ENCODE measurements around the gene PLEKHO1.

The PLEKHO1 gene

GRCh38 chr1:150162862-150163706 lies 13.4 kb downstream of the PLEKHO1 start (continued):
- TF ChIP-seq, protein P1, sequence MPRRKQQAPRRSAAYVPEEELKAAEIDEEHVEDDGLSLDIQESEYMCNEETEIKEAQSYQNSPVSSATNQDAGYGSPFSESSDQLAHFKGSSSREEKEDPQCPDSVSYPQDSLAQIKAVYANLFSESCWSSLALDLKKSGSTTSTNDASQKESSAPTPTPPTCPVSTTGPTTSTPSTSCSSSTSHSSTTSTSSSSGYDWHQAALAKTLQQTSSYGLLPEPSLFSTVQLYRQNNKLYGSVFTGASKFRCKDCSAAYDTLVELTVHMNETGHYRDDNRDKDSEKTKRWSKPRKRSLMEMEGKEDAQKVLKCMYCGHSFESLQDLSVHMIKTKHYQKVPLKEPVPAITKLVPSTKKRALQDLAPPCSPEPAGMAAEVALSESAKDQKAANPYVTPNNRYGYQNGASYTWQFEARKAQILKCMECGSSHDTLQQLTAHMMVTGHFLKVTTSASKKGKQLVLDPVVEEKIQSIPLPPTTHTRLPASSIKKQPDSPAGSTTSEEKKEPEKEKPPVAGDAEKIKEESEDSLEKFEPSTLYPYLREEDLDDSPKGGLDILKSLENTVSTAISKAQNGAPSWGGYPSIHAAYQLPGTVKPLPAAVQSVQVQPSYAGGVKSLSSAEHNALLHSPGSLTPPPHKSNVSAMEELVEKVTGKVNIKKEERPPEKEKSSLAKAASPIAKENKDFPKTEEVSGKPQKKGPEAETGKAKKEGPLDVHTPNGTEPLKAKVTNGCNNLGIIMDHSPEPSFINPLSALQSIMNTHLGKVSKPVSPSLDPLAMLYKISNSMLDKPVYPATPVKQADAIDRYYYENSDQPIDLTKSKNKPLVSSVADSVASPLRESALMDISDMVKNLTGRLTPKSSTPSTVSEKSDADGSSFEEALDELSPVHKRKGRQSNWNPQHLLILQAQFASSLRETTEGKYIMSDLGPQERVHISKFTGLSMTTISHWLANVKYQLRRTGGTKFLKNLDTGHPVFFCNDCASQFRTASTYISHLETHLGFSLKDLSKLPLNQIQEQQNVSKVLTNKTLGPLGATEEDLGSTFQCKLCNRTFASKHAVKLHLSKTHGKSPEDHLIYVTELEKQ (tag by site-specific recombination; IDR thresholded peaks at IDR 0.05; ENCODE audit: borderline replicate concordance), result no peak
- no peak for TF ChIP-seq ZNF670 (tag by site-specific recombination; IDR thresholded peaks at IDR 0.05; ENCODE audit: low read depth)
- TF ChIP-seq ZNF510 (tag by site-specific recombination; IDR thresholded peaks at IDR 0.05; ENCODE audit: insufficient replicate concordance), result no peak
- TF ChIP-seq ZNF830 (tag by site-specific recombination; IDR thresholded peaks at IDR 0.05; ENCODE audit: low read depth), result no peak
- TF ChIP-seq, protein P2, sequence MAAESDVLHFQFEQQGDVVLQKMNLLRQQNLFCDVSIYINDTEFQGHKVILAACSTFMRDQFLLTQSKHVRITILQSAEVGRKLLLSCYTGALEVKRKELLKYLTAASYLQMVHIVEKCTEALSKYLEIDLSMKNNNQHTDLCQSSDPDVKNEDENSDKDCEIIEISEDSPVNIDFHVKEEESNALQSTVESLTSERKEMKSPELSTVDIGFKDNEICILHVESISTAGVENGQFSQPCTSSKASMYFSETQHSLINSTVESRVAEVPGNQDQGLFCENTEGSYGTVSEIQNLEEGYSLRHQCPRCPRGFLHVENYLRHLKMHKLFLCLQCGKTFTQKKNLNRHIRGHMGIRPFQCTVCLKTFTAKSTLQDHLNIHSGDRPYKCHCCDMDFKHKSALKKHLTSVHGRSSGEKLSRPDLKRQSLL (tag by site-specific recombination; IDR thresholded peaks at IDR 0.05), result peak; percentile 87
- TF ChIP-seq GLIS2 (tag by site-specific recombination; IDR thresholded peaks at IDR 0.05), result peak; percentile 65
- TF ChIP-seq KLF7 (tag by site-specific recombination; IDR thresholded peaks at IDR 0.05; ENCODE audit: borderline replicate concordance), result no peak
- no peak for TF ChIP-seq RBAK (tag by site-specific recombination; IDR thresholded peaks at IDR 0.05)
- TF ChIP-seq WT1 (tag by site-specific recombination; IDR thresholded peaks at IDR 0.05), result peak; percentile 79
- no peak for TF ChIP-seq ZNF274 (IDR thresholded peaks at IDR 0.05; ENCODE audit: low read length)
- no peak for TF ChIP-seq ZNF274 (tag by site-specific recombination; IDR thresholded peaks at IDR 0.05; ENCODE audit: borderline replicate concordance)
- TF ChIP-seq, protein P3, sequence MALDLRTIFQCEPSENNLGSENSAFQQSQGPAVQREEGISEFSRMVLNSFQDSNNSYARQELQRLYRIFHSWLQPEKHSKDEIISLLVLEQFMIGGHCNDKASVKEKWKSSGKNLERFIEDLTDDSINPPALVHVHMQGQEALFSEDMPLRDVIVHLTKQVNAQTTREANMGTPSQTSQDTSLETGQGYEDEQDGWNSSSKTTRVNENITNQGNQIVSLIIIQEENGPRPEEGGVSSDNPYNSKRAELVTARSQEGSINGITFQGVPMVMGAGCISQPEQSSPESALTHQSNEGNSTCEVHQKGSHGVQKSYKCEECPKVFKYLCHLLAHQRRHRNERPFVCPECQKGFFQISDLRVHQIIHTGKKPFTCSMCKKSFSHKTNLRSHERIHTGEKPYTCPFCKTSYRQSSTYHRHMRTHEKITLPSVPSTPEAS (tag by site-specific recombination; IDR thresholded peaks at IDR 0.05), result peak; percentile 85
- TF ChIP-seq OSR2 (tag by site-specific recombination; IDR thresholded peaks at IDR 0.05), result peak; percentile 86
- TF ChIP-seq PRDM10 (tag by site-specific recombination; IDR thresholded peaks at IDR 0.05), result peak; percentile 94
- TF ChIP-seq SP7 (tag by site-specific recombination; IDR thresholded peaks at IDR 0.05), result peak; percentile 81
- peak; percentile 60 for TF ChIP-seq SP3 (tag by site-specific recombination; IDR thresholded peaks at IDR 0.05)
- TF ChIP-seq ZBTB44 (tag by site-specific recombination; IDR thresholded peaks at IDR 0.05), result peak; percentile 99
- TF ChIP-seq ZNF561 (tag by site-specific recombination; IDR thresholded peaks at IDR 0.05; ENCODE audit: borderline replicate concordance), result peak; percentile 71; the same call in 1 of the 2 replicates
- TF ChIP-seq EGR2 (tag by site-specific recombination; IDR thresholded peaks at IDR 0.05; ENCODE audit: low read depth), result peak; percentile 56; the same call in 1 of the 2 replicates
- TF ChIP-seq, protein P4, sequence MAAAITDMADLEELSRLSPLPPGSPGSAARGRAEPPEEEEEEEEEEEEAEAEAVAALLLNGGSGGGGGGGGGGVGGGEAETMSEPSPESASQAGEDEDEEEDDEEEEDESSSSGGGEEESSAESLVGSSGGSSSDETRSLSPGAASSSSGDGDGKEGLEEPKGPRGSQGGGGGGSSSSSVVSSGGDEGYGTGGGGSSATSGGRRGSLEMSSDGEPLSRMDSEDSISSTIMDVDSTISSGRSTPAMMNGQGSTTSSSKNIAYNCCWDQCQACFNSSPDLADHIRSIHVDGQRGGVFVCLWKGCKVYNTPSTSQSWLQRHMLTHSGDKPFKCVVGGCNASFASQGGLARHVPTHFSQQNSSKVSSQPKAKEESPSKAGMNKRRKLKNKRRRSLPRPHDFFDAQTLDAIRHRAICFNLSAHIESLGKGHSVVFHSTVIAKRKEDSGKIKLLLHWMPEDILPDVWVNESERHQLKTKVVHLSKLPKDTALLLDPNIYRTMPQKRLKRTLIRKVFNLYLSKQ (tag by site-specific recombination; IDR thresholded peaks at IDR 0.05; ENCODE audit: borderline replicate concordance), result no peak
- TF ChIP-seq PRDM1 (tag by site-specific recombination; IDR thresholded peaks at IDR 0.05), result peak; percentile 95
- TF ChIP-seq ZNF423 (tag by site-specific recombination; IDR thresholded peaks at IDR 0.05), result peak; percentile 35; the same call in 1 of the 2 replicates
- peak; percentile 55 for TF ChIP-seq KLF17 (tag by site-specific recombination; IDR thresholded peaks at IDR 0.05)
- TF ChIP-seq ZNF629 (tag by site-specific recombination; IDR thresholded peaks at IDR 0.05), result peak; percentile 74; the same call in 1 of the 2 replicates
- TF ChIP-seq ZBTB17 (tag by site-specific recombination; IDR thresholded peaks at IDR 0.05), result peak; percentile 99

Measured in HEK293 (cell line).